Retinal pigment epithelial cell (primary cell): ENCODE results near the gene AURKAIP1.

Experiments
- DNase-seq: peaks from one replicate; pipeline ENCODE4 v3.0.0-alpha.2; 2010; ENCODE audit warnings: low read depth
- H3K4me3 ChIP-seq: 2 replicates; pipeline ENCODE4 v1.5.1; 2011; ENCODE audit warnings: mild to moderate bottlenecking, low read length, control low read depth, moderate library complexity
- CTCF ChIP-seq: conservative IDR thresholded peaks from 2 replicates; pipeline ENCODE4 v1.5.1; 2011; ENCODE audit warnings: low read depth, low read length, control low read depth, inconsistent platforms

The AURKAIP1 gene

GRCh38 chr1:1361233-1361981 lies 13.6 kb downstream of the AURKAIP1 start:
- no peak for TF ChIP-seq CTCF
- no peak for DNase-seq
- no peak overlapping the region for H3K4me3 ChIP-seq

- no peak for TF ChIP-seq CTCF
- peak; percentile 67 for DNase-seq
Observed at GRCh38 chr1:1360506-1361169, 14.4 kb downstream of the AURKAIP1 start.

GRCh38 chr1:1359664-1360468 lies 15.1 kb downstream of the AURKAIP1 start:
- no peak for TF ChIP-seq CTCF
- H3K4me3 ChIP-seq, result no peak overlapping the region
- no peak for DNase-seq

More at GRCh38 chr1:1360506-1361169, 14.4 kb downstream of the AURKAIP1 start:
- H3K4me3 ChIP-seq, result no peak overlapping the region

GRCh38 chr1:1359308-1359663 lies 15.7 kb downstream of the AURKAIP1 start:
- no peak for DNase-seq
- no peak overlapping the region for H3K4me3 ChIP-seq
- TF ChIP-seq CTCF, result no peak

GRCh38 chr1:1358433-1359271 lies 16.4 kb downstream of the AURKAIP1 start, which contains the start of gene MXRA8:
Gene MXRA8, minus strand, starts transcription at chr1:1358555. Its CDS starts 51 bp downstream, at chr1:1358504.
- no peak for TF ChIP-seq CTCF
- peak within 1 kb of the TSS; percentile 68 for H3K4me3 ChIP-seq
- no peak for DNase-seq

GRCh38 chr1:1357871-1358432 lies 17.1 kb downstream of the AURKAIP1 start:
- no peak for TF ChIP-seq CTCF
- no peak for DNase-seq
- peak overlapping the region; percentile 68 for H3K4me3 ChIP-seq
